GM06990 (cell line): ENCODE data around the gene SPATA32.

Experiments
- DNase-seq: peaks from one replicate; pipeline ENCODE4 v3.0.0-alpha.2; 2011; ENCODE audit not compliant: insufficient read length; ENCODE audit errors: extremely low read depth
- H3K27me3 ChIP-seq: replicated peaks from 2 replicates; pipeline ENCODE4 v1.6.0; 2011; ENCODE audit warnings: low read length; ENCODE audit not compliant: control insufficient read depth, insufficient read depth
- H3K36me3 ChIP-seq: 2 replicates; pipeline ENCODE4 v1.5.1; 2011; ENCODE audit warnings: low read length; ENCODE audit not compliant: control insufficient read depth, insufficient read depth
- H3K4me3 ChIP-seq: replicated peaks from 2 replicates; pipeline ENCODE4 v1.5.1; 2011; ENCODE audit warnings: low read depth, mild to moderate bottlenecking, control low read depth, low read length
- CTCF ChIP-seq: IDR thresholded peaks from 2 replicates; pipeline ENCODE4 v1.5.1; 2011; ENCODE audit warnings: low read length, control low read depth, mild to moderate bottlenecking, inconsistent platforms; ENCODE audit not compliant: insufficient read depth, poor library complexity, severe bottlenecking

Gene SPATA32

GRCh38 chr17:45238155-45238774 lies 23.6 kb downstream of the SPATA32 start:
- no peak for TF ChIP-seq CTCF
- no peak for DNase-seq
- no peaks in the 10 kb centered on the region for H3K27me3 ChIP-seq
- H3K36me3 ChIP-seq: peaks cover 46% of the 10 kb centered on the region
- no peak overlapping the region for H3K4me3 ChIP-seq

- Histone ChIP-seq H3K27me3 (no peaks in the 10 kb centered on the region), H3K4me3 (no peak overlapping the region), H3K36me3 (peaks cover 41% of the 10 kb centered on the region)
- DNase-seq: no peak
- TF ChIP-seq CTCF: no peak
These were observed 24.2 kb downstream of the SPATA32 start for GRCh38 chr17:45237686-45238085.

GRCh38 chr17:45236282-45236606 lies 25.6 kb downstream of the SPATA32 start:
- TF ChIP-seq CTCF: no peak
- no peaks in the 10 kb centered on the region for H3K27me3 ChIP-seq
- no peak for DNase-seq

GRCh38 chr17:45235416-45236281 lies 26.2 kb downstream of the SPATA32 start:
- peak; percentile 51 for DNase-seq
- H3K27me3 ChIP-seq: no peaks in the 10 kb centered on the region

More at GRCh38 chr17:45236282-45236606, 25.6 kb downstream of the SPATA32 start:
- Histone ChIP-seq H3K4me3 (no peak overlapping the region), H3K36me3 (peaks cover 37% of the 10 kb centered on the region)

GRCh38 chr17:45234641-45235415 lies 27.1 kb downstream of the SPATA32 start:
- Histone ChIP-seq H3K4me3 (no peak overlapping the region), H3K36me3 (peaks cover 28% of the 10 kb centered on the region), H3K27me3 (no peaks in the 10 kb centered on the region)
- TF ChIP-seq CTCF: peak; percentile 65
- DNase-seq: no peak

More at GRCh38 chr17:45235416-45236281, 26.2 kb downstream of the SPATA32 start:
- Histone ChIP-seq H3K36me3 (peaks cover 33% of the 10 kb centered on the region), H3K4me3 (no peak overlapping the region)
- TF ChIP-seq CTCF: peak; percentile 72
